HEK293 (cell line): Measurements from ENCODE around the gene CHID1.

Source experiments
- GLI2 ChIP-seq: fragments of 450-650 bp; formaldehyde crosslinking; IDR thresholded peaks from 2 replicates; pipeline ENCODE4; 2017; ENCODE audit warnings: missing biosample characterization, missing genetic modification characterization, low read depth, borderline replicate concordance
- YY1 ChIP-seq: fragments of 450-650 bp; formaldehyde crosslinking; IDR thresholded peaks from 2 replicates; pipeline ENCODE4 v1.5.1; 2018; ENCODE audit warnings: missing biosample characterization, missing genetic modification characterization
- ZBTB1 ChIP-seq: fragments of 450-650 bp; formaldehyde crosslinking; IDR thresholded peaks from 2 replicates; pipeline ENCODE4 v1.5.1; 2016; ENCODE audit warnings: missing biosample characterization, missing genetic modification characterization
- ZNF114 ChIP-seq: fragments of 450-650 bp; formaldehyde crosslinking; IDR thresholded peaks from 2 replicates; pipeline ENCODE4 v1.5.0; 2017; ENCODE audit warnings: missing biosample characterization, missing genetic modification characterization
- ZNF133 ChIP-seq: fragments of 450-650 bp; formaldehyde crosslinking; IDR thresholded peaks from 2 replicates; pipeline ENCODE4 v1.5.1; 2016; ENCODE audit warnings: missing biosample characterization, missing genetic modification characterization
- ZNF274 ChIP-seq, 2 experiments: fragments of 200-500 bp in 1 of 2; fragments of 450-650 bp in 1 of 2; sonication (Bioruptor generic) in 1 of 2; formaldehyde crosslinking in 1 of 2; IDR thresholded peaks; 2 replicates each; pipeline versions ENCODE4 v1.5.1 to v1.6.1; 2014 to 2016; ENCODE audit warnings: borderline replicate concordance in 1 of 2, inconsistent platforms in 1 of 2, low read length in 1 of 2, missing biosample characterization in 1 of 2, missing genetic modification characterization in 1 of 2
- ZNF433 ChIP-seq: fragments of 450-650 bp; formaldehyde crosslinking; IDR thresholded peaks from 2 replicates; pipeline ENCODE4 v1.5.1; 2016; ENCODE audit warnings: missing biosample characterization, missing genetic modification characterization, low read depth
- ZNF629 ChIP-seq: fragments of 450-650 bp; formaldehyde crosslinking; IDR thresholded peaks from 2 replicates; pipeline ENCODE4 v1.5.1; 2017; ENCODE audit warnings: missing biosample characterization, missing genetic modification characterization
- ZNF670 ChIP-seq: fragments of 450-650 bp; formaldehyde crosslinking; IDR thresholded peaks from 2 replicates; pipeline ENCODE4 v1.5.1; 2016; ENCODE audit warnings: missing biosample characterization, missing genetic modification characterization, low read depth
- TF ChIP-seq, protein P1 (sequence below): sonication (generic); formaldehyde crosslinking; IDR thresholded peaks from 2 replicates; pipeline ENCODE4 v1.8.1; 2022; ENCODE audit warnings: mild to moderate bottlenecking, moderate library complexity, missing genetic modification reagents
- TF ChIP-seq, protein P2 (sequence below): fragments of 450-650 bp; formaldehyde crosslinking; IDR thresholded peaks from 2 replicates; pipeline ENCODE4 v1.5.1; 2016; ENCODE audit warnings: missing biosample characterization, missing genetic modification characterization
- TF ChIP-seq, protein P3 (sequence below): fragments of 450-650 bp; formaldehyde crosslinking; IDR thresholded peaks from 2 replicates; pipeline ENCODE4 v1.5.1; 2016; ENCODE audit warnings: missing biosample characterization, missing genetic modification characterization
- TF ChIP-seq, protein P4 (sequence below): fragments of 450-650 bp; formaldehyde crosslinking; IDR thresholded peaks from 2 replicates; pipeline ENCODE4 v1.5.1; 2016; ENCODE audit warnings: missing biosample characterization, missing genetic modification characterization

DNA sequence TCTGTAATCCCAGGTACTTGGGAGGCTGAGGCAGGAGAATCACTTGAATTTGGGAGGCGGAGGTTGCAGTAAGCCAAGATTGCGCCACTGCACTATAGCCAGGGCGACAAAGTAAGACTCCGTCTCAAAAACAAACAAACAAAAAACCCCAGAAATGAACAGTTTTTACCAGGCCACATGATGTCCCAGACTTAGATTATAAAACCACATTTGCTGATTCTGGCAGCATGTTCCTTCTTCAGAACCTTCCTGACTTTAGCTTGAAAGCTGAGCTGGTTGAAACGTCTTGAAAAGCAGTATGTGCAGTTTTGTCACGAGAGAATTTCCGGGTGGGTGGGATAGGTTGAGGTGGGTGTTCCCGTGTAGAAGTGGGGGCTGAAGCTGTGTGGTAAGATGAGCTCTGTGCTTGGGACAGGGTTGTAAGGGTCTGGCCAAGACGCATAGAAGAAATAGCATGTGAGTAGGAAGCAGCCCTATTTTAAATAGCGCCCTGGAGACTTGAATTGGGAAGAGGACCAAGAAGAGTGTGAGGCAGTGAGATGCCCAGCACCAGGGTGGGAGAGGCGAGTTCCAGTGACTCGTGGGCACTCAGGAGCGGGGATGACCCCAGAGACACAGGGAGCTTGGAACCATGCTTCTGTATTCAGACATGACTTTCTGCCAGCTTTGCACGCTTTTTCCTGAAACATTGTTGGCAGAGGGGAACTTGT is 22.7 kb upstream of the CHID1 start:
- TF ChIP-seq ZNF670 (no peak), ZNF114 (tag by site-specific recombination) (no peak), ZNF433 (tag by site-specific recombination) (no peak), ZBTB1 (tag by site-specific recombination) (no peak), ZNF629 (tag by site-specific recombination) (no peak), ZNF133 (no peak), YY1 (no peak), ZNF274 (IDR thresholded peaks at IDR 0.05; ENCODE audit: low read length) (no peak), ZNF274 (tag by site-specific recombination; IDR thresholded peaks at IDR 0.05; ENCODE audit: borderline replicate concordance) (no peak), GLI2 (tag by site-specific recombination) (no peak)
- TF ChIP-seq, protein P1, sequence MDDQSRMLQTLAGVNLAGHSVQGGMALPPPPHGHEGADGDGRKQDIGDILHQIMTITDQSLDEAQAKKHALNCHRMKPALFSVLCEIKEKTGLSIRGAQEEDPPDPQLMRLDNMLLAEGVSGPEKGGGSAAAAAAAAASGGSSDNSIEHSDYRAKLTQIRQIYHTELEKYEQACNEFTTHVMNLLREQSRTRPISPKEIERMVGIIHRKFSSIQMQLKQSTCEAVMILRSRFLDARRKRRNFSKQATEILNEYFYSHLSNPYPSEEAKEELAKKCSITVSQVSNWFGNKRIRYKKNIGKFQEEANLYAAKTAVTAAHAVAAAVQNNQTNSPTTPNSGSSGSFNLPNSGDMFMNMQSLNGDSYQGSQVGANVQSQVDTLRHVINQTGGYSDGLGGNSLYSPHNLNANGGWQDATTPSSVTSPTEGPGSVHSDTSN (CRISPR knock-in tag), result no peak
- TF ChIP-seq, protein P2, sequence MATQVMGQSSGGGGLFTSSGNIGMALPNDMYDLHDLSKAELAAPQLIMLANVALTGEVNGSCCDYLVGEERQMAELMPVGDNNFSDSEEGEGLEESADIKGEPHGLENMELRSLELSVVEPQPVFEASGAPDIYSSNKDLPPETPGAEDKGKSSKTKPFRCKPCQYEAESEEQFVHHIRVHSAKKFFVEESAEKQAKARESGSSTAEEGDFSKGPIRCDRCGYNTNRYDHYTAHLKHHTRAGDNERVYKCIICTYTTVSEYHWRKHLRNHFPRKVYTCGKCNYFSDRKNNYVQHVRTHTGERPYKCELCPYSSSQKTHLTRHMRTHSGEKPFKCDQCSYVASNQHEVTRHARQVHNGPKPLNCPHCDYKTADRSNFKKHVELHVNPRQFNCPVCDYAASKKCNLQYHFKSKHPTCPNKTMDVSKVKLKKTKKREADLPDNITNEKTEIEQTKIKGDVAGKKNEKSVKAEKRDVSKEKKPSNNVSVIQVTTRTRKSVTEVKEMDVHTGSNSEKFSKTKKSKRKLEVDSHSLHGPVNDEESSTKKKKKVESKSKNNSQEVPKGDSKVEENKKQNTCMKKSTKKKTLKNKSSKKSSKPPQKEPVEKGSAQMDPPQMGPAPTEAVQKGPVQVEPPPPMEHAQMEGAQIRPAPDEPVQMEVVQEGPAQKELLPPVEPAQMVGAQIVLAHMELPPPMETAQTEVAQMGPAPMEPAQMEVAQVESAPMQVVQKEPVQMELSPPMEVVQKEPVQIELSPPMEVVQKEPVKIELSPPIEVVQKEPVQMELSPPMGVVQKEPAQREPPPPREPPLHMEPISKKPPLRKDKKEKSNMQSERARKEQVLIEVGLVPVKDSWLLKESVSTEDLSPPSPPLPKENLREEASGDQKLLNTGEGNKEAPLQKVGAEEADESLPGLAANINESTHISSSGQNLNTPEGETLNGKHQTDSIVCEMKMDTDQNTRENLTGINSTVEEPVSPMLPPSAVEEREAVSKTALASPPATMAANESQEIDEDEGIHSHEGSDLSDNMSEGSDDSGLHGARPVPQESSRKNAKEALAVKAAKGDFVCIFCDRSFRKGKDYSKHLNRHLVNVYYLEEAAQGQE (tag by site-specific recombination), result no peak
- TF ChIP-seq, protein P3, sequence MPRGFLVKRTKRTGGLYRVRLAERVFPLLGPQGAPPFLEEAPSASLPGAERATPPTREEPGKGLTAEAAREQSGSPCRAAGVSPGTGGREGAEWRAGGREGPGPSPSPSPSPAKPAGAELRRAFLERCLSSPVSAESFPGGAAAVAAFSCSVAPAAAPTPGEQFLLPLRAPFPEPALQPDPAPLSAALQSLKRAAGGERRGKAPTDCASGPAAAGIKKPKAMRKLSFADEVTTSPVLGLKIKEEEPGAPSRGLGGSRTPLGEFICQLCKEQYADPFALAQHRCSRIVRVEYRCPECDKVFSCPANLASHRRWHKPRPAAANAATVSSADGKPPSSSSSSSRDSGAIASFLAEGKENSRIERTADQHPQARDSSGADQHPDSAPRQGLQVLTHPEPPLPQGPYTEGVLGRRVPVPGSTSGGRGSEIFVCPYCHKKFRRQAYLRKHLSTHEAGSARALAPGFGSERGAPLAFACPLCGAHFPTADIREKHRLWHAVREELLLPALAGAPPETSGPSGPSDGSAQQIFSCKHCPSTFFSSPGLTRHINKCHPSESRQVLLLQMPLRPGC (tag by site-specific recombination), result no peak
- TF ChIP-seq, protein P4, sequence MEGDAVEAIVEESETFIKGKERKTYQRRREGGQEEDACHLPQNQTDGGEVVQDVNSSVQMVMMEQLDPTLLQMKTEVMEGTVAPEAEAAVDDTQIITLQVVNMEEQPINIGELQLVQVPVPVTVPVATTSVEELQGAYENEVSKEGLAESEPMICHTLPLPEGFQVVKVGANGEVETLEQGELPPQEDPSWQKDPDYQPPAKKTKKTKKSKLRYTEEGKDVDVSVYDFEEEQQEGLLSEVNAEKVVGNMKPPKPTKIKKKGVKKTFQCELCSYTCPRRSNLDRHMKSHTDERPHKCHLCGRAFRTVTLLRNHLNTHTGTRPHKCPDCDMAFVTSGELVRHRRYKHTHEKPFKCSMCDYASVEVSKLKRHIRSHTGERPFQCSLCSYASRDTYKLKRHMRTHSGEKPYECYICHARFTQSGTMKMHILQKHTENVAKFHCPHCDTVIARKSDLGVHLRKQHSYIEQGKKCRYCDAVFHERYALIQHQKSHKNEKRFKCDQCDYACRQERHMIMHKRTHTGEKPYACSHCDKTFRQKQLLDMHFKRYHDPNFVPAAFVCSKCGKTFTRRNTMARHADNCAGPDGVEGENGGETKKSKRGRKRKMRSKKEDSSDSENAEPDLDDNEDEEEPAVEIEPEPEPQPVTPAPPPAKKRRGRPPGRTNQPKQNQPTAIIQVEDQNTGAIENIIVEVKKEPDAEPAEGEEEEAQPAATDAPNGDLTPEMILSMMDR, result no peak
